BLaER1 treated with 17β-estradiol and CSF1 and Interleukin-3, amounts not matched to agents 10 nM and 100 nM (cell line): ENCODE measurements around the gene CABLES1.
A peak's percentile ranks its signal among the peaks of the same experiment; 100 is the strongest.

Experiments
- H3K27ac ChIP-seq, 11 experiments: shearing (Covaris generic); formaldehyde crosslinking; 2 replicates each; pipeline ENCODE4 v1.8.1; 2022
- H3K27me3 ChIP-seq, 11 experiments: shearing (Covaris generic); formaldehyde crosslinking; 2 replicates each; pipeline ENCODE4 v1.8.1; 2022
- H3K36me3 ChIP-seq, 11 experiments: shearing (Covaris generic); formaldehyde crosslinking; 2 replicates each; pipeline ENCODE4 v1.8.1; 2022
- H3K4me1 ChIP-seq, 10 experiments: shearing (Covaris generic); formaldehyde crosslinking; 2 replicates each; pipeline ENCODE4 v1.8.1; 2022
- H3K4me2 ChIP-seq, 11 experiments: shearing (Covaris generic); formaldehyde crosslinking; 2 replicates each; pipeline ENCODE4 v1.8.1; 2022
- H3K4me3 ChIP-seq, 10 experiments: shearing (Covaris generic); formaldehyde crosslinking; 2 replicates each; pipeline ENCODE4 v1.8.1; 2022
- H3K9ac ChIP-seq, 11 experiments: shearing (Covaris generic); formaldehyde crosslinking; 2 replicates each; pipeline ENCODE4 v1.8.1; 2022
- H3K9me3 ChIP-seq, 11 experiments: shearing (Covaris generic); formaldehyde crosslinking; replicated peaks in 1 of 11; 2 replicates each; pipeline ENCODE4 v1.8.1; 2022
- H4K20me1 ChIP-seq, 11 experiments: shearing (Covaris generic); formaldehyde crosslinking; 2 replicates each; pipeline ENCODE4 v1.8.1; 2022
- Cebpa-rat ChIP-seq, 11 experiments: shearing (Covaris generic); IDR thresholded peaks; 2 replicates each; pipeline ENCODE4 v1.8.1; 2022

CABLES1 gene

DNA sequence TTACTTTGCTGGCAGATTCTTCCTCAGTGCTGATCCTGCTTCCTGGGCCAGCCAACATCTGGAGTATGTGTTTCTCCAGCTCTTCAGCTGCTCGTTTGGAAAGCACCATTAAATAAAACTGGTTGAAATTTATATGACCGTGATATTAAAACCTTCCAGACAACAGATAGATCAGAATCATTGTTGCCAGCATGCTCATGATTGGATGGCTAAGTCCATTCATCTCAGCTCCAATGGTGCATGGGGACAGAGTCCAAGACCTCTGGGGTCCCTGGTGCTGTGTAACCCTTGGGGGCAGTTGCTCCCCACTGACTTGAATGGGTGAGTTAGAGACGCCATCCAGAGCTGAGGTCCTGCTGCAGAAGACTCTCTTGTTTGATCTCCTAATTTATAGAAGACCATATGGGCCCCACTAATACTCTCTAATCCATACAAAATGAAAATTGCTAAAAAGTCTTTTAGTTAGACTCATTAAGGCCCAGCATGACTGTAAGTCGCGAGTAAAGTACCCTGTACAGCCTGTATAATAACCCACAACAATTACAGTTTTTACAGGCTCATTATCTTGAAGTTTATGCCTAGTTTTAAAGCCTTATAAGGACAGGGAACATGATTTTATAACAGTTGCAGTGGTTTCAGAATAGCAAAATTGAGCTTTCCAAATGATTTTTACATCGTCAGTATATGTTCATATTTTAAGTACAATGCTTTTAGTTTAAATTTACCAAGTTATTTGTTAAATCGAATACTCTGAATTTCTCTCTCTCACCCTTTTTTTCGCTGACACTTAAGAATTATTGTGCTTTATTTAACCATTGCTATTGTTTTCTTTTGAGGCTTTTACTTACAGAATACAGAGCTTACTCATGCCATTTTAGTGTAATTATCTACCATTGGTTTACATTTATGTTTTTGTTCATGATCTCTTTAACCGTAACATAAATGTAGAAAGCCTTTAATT is 60.0 kb downstream of the CABLES1 start:
- Histone ChIP-seq H3K4me3 (no peak overlapping the region), H3K4me2 (peak overlapping the region in 1 of 11 experiments; percentile 17; a peak in 2 of 22 replicates), H3K27ac (no peak overlapping the region)

GRCh38 chr18:23196119-23197007 is 61.1 kb downstream of the CABLES1 start:
- no peak for TF ChIP-seq Cebpa-rat (IDR thresholded peaks at IDR 0.05)
- Histone ChIP-seq H3K4me1 (peaks cover 26 to 75% (median 44%) of the 10 kb centered on the region in 10 experiments), H3K36me3 (peaks cover 0 to 65% (median 16%) of the 10 kb centered on the region in 11 experiments; a peak in 11 of 22 replicates), H3K4me2 (peak overlapping the region in 1 of 11 experiments; percentile 14; a peak in 1 of 22 replicates), H3K9ac (no peak overlapping the region), H4K20me1 (peaks cover 0 to 10% (median 0%) of the 10 kb centered on the region in 11 experiments; a peak in 3 of 22 replicates), H3K27me3 (no peaks in the 10 kb centered on the region), H3K27ac (no peak overlapping the region), H3K9me3 (peaks cover 0 to 11% (median 0%) of the 10 kb centered on the region in 11 experiments; a peak in 3 of 22 replicates), H3K4me3 (no peak overlapping the region)

More for the DNA sequence above, 60.0 kb downstream of the CABLES1 start:
- H3K27me3 ChIP-seq, result no peaks in the 10 kb centered on the region
- H3K9me3 ChIP-seq, result peaks cover 0 to 11% (median 0%) of the 10 kb centered on the region in 11 experiments; a peak in 3 of 22 replicates
- H3K36me3 ChIP-seq, result peaks cover 2 to 70% (median 19%) of the 10 kb centered on the region in 11 experiments; a peak in 12 of 22 replicates
- H4K20me1 ChIP-seq, result peaks cover 0 to 16% (median 0%) of the 10 kb centered on the region in 11 experiments; a peak in 3 of 22 replicates
- TF ChIP-seq Cebpa-rat (IDR thresholded peaks at IDR 0.05), result no peak
- H3K9ac ChIP-seq, result no peak overlapping the region
- peaks cover 23 to 67% (median 34%) of the 10 kb centered on the region in 10 experiments for H3K4me1 ChIP-seq

DNA sequence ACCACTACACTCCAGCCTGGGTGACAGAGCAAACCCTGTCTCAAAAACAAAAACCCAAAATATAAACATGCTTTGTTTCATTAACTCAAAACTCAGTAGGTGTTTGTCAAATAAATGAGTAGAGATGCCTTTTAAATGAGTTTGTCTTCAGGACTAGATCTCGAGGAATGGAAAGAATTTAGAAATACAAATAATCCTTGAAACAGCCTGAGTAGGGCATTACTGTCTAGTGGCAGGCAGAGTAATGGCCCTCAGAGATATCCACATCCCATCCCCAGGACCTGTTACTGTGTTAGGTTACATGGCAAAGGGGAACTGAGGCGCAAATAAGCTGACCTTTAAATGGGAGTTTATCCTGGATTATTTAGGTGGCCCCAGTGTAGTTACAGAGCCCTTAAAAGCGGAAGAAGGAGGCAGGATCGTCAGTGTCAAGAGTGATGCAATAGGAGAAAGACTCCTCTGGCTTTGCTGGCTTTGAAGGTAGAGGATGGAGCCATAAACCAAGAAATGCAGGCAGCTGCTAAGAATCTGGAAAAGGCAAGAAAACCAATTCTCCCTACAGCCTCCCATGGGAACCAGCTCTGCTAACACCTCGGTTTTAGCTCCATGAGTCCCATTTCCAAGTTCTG is 63.0 kb downstream of the CABLES1 start:
- peaks cover 0 to 23% (median 0%) of the 10 kb centered on the region in 11 experiments; a peak in 7 of 22 replicates for H3K9me3 ChIP-seq
- peaks cover 21 to 75% (median 46%) of the 10 kb centered on the region in 10 experiments for H3K4me1 ChIP-seq
- 0 out of 22 replicates have a peak overlapping the region, but pooled peaks of 2 of the 11 experiments have one; percentile 3 to 13 for H3K4me2 ChIP-seq
- H3K9ac ChIP-seq, result no peak overlapping the region
- H4K20me1 ChIP-seq, result no peaks in the 10 kb centered on the region; a peak in 2 of 22 replicates
- no peaks in the 10 kb centered on the region for H3K27me3 ChIP-seq
- H3K36me3 ChIP-seq, result peaks cover 0 to 55% (median 16%) of the 10 kb centered on the region in 11 experiments; a peak in 11 of 22 replicates
- TF ChIP-seq Cebpa-rat (IDR thresholded peaks at IDR 0.05), result 0 out of 22 replicates have a peak, but pooled peaks of 2 of the 11 experiments have one; percentile 19 to 38
- H3K27ac ChIP-seq, result no peak overlapping the region
- no peak overlapping the region for H3K4me3 ChIP-seq

GRCh38 chr18:23200756-23201155 is 65.5 kb downstream of the CABLES1 start:
- no peak for TF ChIP-seq Cebpa-rat (IDR thresholded peaks at IDR 0.05)
- H3K9ac ChIP-seq, result peak overlapping the region in 1 of 11 experiments; percentile 6; a peak in 2 of 22 replicates
- peaks cover 26 to 92% (median 53%) of the 10 kb centered on the region in 10 experiments for H3K4me1 ChIP-seq
- H3K27me3 ChIP-seq, result no peaks in the 10 kb centered on the region
- H3K27ac ChIP-seq, result peak overlapping the region in 4 of 11 experiments; percentile 8 to 49 (median 15); a peak in 1 of 22 replicates
- H3K36me3 ChIP-seq, result peaks cover 9 to 49% (median 25%) of the 10 kb centered on the region in 11 experiments; a peak in 17 of 22 replicates
- H4K20me1 ChIP-seq, result no peaks in the 10 kb centered on the region; a peak in 2 of 22 replicates
- H3K9me3 ChIP-seq, result peaks cover 18 to 44% (median 20%) of the 10 kb centered on the region in 11 experiments
- no peak overlapping the region for H3K4me3 ChIP-seq
- H3K4me2 ChIP-seq, result peak overlapping the region; percentile 4 to 72 (median 60); a peak in 19 of 22 replicates

- H3K27ac ChIP-seq, result peak overlapping the region in 4 of 11 experiments; percentile 8 to 67 (median 50); a peak in 6 of 22 replicates
- H3K4me1 ChIP-seq, result peaks cover 26 to 90% (median 53%) of the 10 kb centered on the region in 10 experiments
- no peaks in the 10 kb centered on the region; a peak in 2 of 22 replicates for H4K20me1 ChIP-seq
- H3K4me2 ChIP-seq, result peak overlapping the region; percentile 4 to 72 (median 60); a peak in 20 of 22 replicates
- H3K9me3 ChIP-seq, result peaks cover 25 to 53% (median 30%) of the 10 kb centered on the region in 11 experiments
- H3K27me3 ChIP-seq, result no peaks in the 10 kb centered on the region
- H3K4me3 ChIP-seq, result peak overlapping the region in 2 of 10 experiments; percentile 11 to 23; a peak in 2 of 20 replicates
- TF ChIP-seq Cebpa-rat (IDR thresholded peaks at IDR 0.05), result no peak
- no peak overlapping the region for H3K9ac ChIP-seq
- H3K36me3 ChIP-seq, result peaks cover 13 to 49% (median 34%) of the 10 kb centered on the region in 11 experiments; a peak in 17 of 22 replicates
Measured at GRCh38 chr18:23201741-23202140, 66.5 kb downstream of the CABLES1 start.

DNA sequence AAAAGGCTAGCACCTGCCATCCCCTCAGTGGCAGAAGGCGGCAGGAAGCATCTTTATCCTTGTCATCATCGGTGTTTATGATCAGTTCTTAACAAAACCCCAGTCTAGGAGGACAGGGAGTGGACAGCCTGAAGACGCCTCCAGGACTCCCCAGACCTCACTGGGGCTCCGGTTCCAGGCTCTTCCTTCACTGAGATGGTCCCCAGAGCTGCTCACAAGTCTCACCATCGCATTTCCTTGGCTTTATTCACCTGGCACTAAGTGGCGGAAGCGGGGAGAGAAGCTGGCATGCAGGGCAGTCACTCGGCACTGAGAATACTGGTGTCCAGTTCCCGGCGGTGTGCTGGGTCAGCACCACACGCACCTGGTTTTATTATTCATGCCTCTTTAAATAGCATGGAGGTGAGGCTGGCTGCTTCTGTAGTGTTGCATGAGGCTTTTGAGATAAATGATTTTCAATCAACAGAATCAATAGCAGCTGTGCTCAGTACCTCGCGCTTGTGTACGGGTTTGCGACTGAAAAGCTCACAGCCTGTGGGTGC is 68.7 kb downstream of the CABLES1 start:
- Histone ChIP-seq H4K20me1 (no peaks in the 10 kb centered on the region; a peak in 1 of 22 replicates), H3K27me3 (no peaks in the 10 kb centered on the region), H3K4me3 (peak overlapping the region in 5 of 10 experiments; percentile 10 to 35 (median 14); a peak in 5 of 20 replicates), H3K4me1 (peaks cover 26 to 74% (median 53%) of the 10 kb centered on the region in 10 experiments), H3K9me3 (peaks cover 42 to 64% (median 52%) of the 10 kb centered on the region in 11 experiments), H3K9ac (peak overlapping the region in 8 of 11 experiments; percentile 23 to 58 (median 49); a peak in 15 of 22 replicates), H3K27ac (peak overlapping the region in 8 of 11 experiments; percentile 37 to 72 (median 63); a peak in 16 of 22 replicates), H3K4me2 (peak overlapping the region; percentile 55 to 74 (median 66)), H3K36me3 (peaks cover 12 to 51% (median 36%) of the 10 kb centered on the region in 11 experiments; a peak in 16 of 22 replicates)
- TF ChIP-seq Cebpa-rat (IDR thresholded peaks at IDR 0.05), result no peak

DNA sequence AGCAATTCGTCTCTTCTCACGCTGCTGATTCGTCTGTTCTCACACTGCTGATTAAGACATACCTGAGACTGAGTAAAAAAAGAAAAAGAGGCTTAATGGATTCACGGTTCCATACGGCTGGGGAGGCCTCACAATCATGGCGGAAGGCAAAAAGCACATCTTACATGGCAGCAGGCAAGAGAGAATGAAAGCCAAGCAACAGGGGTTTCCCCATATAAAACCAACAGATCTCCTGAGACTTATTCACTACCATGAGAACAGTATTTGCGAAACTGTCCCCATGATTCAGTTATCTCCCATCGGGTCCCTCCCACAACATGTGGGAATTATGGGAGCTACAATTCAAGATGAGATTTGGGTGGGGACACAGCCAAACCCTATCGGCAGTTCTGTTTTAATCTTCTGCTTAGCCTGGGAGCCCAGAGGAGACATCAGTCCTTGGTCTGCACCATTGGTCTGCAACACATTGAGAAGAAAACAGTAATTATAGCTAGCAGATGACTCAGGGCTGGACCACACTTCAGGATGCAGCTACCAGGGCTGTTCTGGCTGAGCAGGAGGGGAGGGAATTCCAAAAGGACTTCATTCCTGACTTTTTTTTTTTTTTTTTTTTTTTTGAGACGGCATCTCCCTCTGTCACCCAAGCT is 69.4 kb downstream of the CABLES1 start:
- H4K20me1 ChIP-seq, result no peaks in the 10 kb centered on the region; a peak in 1 of 22 replicates
- H3K4me1 ChIP-seq, result peaks cover 25 to 76% (median 56%) of the 10 kb centered on the region in 10 experiments
- no peak overlapping the region; a peak in 1 of 22 replicates for H3K9ac ChIP-seq
- H3K4me3 ChIP-seq, result peak overlapping the region in 4 of 10 experiments; percentile 10 to 35 (median 34); a peak in 7 of 20 replicates
- no peaks in the 10 kb centered on the region for H3K27me3 ChIP-seq
- peaks cover 42 to 67% (median 53%) of the 10 kb centered on the region in 11 experiments for H3K9me3 ChIP-seq
- H3K27ac ChIP-seq, result peak overlapping the region in 6 of 11 experiments; percentile 37 to 72 (median 66); a peak in 5 of 22 replicates
- peak overlapping the region in 7 of 11 experiments; percentile 55 to 72 (median 66); a peak in 11 of 22 replicates for H3K4me2 ChIP-seq
- H3K36me3 ChIP-seq, result peaks cover 12 to 55% (median 36%) of the 10 kb centered on the region in 11 experiments; a peak in 16 of 22 replicates
- peak in 1 of 11 experiments; percentile 21; a peak in 1 of 22 replicates for TF ChIP-seq Cebpa-rat (IDR thresholded peaks at IDR 0.05)
